Prostate gland (tissue), 2 donors: ENCODE data around the gene CSMD2.

Experiments used
- POLR2A ChIP-seq: fragments of 450-650 bp; IDR thresholded peaks from one replicate; pipeline ENCODE4 v1.6.1; 2016; ENCODE audit warnings: antibody characterized with exemption, mild to moderate bottlenecking
- POLR2AphosphoS5 ChIP-seq: sonication (generic); formaldehyde crosslinking; IDR thresholded peaks from one replicate; pipeline ENCODE4 v1.6.1; 2017; ENCODE audit warnings: antibody characterized with exemption
- TF ChIP-seq, protein P1 (sequence below), 4 experiments: fragments of 200-600 bp in 2 of 4; fragments of 450-650 bp in 2 of 4; sonication (generic) in 2 of 4; IDR thresholded peaks; 1 replicate in 3 of 4; 2 replicates in 1 of 4; pipeline ENCODE4 v1.5.1; 2016 to 2019; ENCODE audit warnings: antibody characterized with exemption in 4 of 4, mild to moderate bottlenecking in 2 of 4, moderate library complexity in 2 of 4

DNA sequence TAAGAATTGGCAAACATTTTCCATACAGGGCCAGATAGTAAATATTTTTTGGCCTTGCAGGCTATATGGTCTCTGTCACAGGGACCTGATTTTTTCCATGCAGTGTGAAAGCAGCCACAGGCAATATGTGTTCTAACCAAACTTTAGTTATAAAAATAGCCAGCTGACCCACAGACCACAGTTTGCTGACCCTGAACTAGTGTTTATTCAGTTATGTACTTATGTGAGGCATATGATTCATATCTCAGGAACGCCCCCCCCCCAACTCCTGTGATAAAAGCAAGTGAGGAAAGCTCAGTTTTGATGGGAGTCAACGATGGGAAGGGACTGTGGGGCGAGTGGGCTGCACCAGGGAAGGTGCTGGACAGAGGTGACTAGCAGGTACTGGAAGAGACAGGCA lies 221.1 kb downstream of the CSMD2 start:
- TF ChIP-seq POLR2A, result no peak
- TF ChIP-seq, protein P1, sequence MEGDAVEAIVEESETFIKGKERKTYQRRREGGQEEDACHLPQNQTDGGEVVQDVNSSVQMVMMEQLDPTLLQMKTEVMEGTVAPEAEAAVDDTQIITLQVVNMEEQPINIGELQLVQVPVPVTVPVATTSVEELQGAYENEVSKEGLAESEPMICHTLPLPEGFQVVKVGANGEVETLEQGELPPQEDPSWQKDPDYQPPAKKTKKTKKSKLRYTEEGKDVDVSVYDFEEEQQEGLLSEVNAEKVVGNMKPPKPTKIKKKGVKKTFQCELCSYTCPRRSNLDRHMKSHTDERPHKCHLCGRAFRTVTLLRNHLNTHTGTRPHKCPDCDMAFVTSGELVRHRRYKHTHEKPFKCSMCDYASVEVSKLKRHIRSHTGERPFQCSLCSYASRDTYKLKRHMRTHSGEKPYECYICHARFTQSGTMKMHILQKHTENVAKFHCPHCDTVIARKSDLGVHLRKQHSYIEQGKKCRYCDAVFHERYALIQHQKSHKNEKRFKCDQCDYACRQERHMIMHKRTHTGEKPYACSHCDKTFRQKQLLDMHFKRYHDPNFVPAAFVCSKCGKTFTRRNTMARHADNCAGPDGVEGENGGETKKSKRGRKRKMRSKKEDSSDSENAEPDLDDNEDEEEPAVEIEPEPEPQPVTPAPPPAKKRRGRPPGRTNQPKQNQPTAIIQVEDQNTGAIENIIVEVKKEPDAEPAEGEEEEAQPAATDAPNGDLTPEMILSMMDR (IDR thresholded peaks at IDR 0.05), result no peak
- TF ChIP-seq POLR2AphosphoS5, result no peak
